ENCODE data around the gene USP54.
"Not testable (repeated sequence)": the region's sequence is repeated elsewhere in the genome, so short reads cannot be mapped to it uniquely, and the experiment has no call there.

DNA sequence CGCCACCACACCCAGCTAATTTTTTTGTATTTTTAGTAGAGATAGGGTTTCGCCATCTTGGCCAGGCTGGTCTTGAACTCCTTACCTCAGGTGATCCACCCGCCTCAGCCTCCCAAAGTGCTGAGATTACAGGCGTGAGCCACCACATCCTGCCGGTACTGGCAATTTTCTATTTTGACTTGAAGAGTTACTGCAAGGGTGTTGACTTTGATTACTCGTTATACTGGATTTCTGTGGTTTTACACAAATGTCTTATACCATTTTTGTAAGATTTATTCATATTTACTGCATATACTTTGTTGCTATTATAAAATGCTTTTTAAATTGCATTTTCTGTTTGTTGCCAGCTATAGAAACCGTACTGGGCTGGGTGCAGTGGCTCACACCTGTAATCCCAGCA lies 24.1 kb downstream of the USP54 start:
- TF ChIP-seq POLR2A, CTCF (IDR thresholded peaks at IDR 0.05): not testable (repeated sequence)

All from ovary (tissue), 3 donors.